Measurements from ENCODE around the gene ANKRD9. TPM values are rescaled to one million over a fixed set of nuclear protein-coding genes. Genes with fewer than 3 reads are reported as not detected.

The ANKRD9 gene
- total RNA-seq, 1 experiment from 2014 or later = 25.0 TPM

GRCh38 chr14:102499401-102500157, 10.0 kb downstream of the ANKRD9 start:
- no peak for DNase-seq (ENCODE audit: low read depth)

DNA sequence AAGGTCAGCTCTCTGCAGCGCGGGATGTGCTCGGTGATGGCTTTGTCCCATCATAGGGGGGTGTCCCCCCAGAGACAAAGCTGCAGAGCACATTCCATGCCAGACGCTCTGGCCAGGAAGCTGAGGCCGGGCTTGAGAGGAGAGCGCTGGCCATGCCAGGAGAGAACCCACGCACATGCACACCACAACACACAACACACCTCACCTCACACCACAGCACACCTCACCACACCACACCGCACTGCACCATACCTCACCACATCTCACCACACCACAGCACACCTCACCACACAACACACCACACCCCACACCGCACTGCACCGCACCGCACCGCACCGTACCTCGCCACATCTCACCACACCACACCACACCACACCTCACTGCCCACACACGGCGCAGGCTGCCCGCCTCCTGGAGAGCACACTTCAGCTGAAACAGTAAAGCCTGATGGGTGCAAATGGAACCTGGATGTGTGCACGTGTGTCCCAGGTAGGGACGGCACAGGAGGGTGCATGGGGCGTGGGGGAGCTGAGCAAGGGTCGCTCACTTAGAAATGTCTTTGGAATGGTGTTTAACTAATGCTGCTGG, 10.8 kb downstream of the ANKRD9 start:
- no peak for DNase-seq (ENCODE audit: low read depth)

DNA sequence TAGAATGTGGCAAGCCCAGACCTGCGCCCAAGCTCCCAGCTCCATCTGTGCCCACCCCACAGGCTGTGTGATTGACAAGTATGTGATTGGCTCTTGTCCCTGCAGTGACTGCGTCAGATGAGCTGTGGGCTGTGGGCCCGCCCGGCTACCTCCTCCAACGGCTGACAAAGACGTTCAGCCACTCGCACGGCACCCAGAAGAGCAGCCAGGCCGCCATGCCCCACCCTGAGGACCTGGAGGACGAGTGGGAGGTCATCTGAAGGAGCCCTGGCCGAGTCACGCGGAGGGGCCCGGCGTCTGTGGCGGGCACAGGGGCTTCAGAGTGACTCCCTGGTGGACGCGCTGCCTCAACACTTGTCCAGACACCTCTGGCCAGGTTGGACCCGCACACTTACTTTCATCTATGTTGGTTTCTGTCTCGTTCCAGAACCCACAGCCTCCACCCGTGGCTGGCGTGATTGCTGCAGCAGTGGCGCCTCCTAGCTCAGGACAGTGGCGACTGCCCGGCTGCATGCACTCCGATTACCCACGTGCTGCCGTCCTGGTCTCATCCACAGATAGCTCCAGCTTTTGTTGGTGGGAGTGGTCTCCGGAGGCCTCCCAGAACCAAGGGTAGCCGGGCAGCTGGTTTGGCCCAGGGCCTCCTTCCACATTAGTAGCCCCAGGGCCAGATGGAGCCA, 11.4 kb downstream of the ANKRD9 start:
- no peak for DNase-seq (ENCODE audit: low read depth)

GRCh38 chr14:102496958-102497744, 12.4 kb downstream of the ANKRD9 start:
- no peak for DNase-seq (ENCODE audit: low read depth)

GRCh38 chr14:102496331-102496691, 13.3 kb downstream of the ANKRD9 start:
- DNase-seq (ENCODE audit: low read depth) = no peak

DNA sequence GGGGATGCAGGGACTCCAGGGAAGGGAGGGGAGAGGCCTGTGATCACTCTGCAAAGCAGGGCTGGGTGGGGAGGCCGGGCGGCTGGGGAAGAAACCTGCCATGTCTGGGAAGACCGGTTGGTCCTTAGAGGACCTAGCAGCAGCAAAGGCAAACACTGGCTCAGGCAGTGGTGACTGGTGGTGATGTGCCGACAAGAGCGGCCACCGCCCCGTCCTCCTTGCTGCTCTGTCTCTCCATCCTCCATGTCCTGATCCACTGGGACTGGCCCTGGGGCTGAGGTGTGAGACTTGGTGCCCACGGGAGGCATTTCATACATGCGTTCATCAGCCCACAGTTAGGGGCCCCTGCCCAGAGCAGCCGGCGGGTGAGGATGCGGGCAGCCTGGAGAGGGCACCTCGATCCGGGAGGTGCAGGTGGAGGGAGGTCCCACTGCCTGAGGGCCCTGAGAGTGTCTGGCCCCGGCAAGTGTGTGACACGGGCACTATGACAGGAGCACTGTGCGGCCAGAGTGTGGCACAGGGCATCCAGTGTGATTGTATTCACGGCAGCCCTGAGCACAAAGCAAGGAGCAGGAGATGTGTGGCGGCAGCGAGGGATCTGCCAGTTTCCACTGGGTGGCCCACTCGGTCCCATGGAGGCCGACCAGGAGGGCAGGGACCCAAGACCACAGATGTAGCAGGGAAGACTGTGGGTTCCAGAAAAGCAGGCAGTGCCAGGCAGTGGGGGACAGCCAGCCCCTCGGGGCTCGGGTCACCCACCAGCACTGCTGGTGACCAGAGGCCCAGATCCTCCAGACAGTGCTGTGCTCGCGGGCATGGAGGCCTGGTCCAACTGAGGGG, 13.9 kb downstream of the ANKRD9 start:
- DNase-seq (ENCODE audit: low read depth) = no peak

DNA sequence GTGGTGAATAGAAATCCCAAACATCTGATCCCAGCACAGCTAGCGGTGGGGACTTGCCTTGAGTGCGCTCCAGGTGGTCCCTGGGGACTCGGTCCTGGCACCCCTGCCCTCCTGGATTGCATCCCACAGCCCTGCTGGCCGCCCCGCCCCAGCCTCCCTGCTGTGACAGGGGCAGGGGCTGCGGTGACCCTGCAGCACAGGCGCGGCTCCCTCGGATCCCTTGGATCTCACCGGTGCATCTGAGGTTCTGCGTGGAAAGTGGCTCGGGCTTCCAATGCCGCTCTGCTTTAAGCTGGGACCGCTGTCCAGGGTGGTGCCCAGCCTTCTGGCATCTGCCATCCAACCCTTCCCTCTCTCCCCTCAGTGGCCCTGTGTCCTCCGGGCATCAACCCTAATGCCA, 16.0 kb downstream of the ANKRD9 start:
- DNase-seq (ENCODE audit: low read depth) = no peak

DNA sequence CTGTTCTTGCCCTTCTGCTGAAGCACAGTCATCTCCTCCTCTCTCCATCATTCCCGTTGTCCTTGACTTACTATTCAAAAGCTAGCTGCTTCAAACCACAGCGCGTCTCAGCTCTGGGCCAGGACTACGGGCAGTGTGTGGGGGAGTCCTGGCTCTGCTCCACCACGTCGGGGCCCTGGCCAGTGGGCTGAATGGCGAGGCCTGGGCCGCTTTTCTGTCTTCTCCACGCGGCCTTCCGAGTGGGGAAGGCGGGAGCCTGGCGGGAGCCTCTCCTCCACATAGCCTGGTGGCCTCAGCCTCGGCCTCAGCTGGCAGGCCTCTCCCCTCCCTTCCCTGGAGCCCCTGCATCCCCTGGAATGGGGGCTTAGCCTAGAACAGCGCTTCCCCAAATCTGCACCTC, 16.5 kb downstream of the ANKRD9 start:
- no peak for DNase-seq (ENCODE audit: low read depth)

DNA sequence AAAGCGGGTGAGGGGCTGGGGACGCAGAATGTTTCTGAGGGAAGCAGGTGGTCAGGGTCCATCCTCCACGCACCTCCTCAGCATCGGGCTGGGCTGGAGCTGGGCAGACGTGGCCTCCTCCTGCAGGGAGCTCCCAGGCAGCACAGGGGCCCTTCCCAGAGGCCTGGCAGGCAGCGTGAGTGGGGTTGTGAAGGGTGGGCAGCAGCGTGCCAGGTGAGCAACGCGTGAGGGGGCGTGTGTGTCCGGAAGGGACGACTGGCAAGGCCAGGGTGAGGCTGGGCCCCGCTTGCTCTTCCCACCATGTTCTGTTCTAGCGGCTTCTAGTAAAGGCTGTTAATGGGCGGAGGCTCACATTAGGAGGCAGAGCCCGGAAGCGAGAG, 17.1 kb downstream of the ANKRD9 start:
- no peak for DNase-seq (ENCODE audit: low read depth)

GRCh38 chr14:102491786-102492530, 17.6 kb downstream of the ANKRD9 start:
- no peak for DNase-seq (ENCODE audit: low read depth)

DNA sequence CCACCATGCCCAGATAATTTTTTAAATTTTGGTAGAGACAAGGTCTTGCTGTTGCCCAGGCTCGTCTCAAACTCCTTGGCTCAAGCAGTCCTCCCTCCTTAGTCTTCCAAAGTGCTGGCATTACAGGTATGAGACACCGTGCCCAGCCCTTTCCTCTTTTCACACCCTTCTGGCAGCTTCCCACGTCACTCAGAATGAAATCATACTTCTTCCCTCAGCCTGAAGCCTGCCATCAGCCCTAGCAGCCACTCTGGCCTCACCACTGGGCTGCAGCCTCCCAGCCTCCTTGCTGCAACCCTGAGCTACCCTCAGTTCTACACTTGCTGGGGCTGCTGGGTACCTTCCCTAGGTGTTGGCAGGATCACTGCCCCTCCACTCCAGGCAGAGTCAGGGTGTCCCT, 18.2 kb downstream of the ANKRD9 start:
- DNase-seq (ENCODE audit: low read depth) = no peak

DNA sequence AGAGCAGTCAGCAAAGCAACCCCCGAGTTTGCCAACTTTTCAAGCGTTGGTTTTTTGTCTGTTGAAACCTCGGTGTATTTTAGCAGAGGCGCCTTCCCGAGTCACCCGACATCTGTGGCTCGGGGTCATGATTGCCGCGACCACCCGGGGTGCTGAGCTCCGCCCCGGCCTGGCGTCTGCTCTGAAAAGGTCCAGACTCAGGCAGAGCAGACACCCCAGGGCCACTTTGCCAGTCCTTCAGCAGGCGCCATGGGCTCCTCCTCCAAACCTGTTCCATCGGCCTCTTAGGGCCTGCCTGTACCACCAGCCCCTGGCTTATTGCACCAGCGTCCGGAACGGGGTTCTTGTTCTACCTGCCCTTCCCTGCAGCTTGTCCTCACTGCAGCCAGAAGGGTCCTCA, 19.1 kb downstream of the ANKRD9 start:
- DNase-seq (ENCODE audit: low read depth) = no peak

DNA sequence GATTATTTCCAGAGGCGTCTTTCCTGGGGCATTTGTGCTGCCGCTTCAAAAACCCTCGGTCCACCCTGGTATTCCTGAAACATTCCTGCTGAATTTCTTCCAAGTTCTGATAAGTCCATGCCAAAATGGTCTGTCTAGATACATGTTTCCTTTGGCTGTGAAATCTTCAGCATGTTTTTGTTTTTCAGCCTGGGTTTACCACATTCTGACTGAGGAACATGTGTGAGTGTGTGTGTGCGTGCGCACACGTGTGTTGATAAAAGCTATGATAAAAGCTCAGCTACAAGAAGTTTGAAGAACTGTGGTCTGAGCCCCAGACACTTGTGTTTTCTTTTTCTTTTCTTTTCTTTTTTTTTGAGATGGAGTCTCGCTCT, 22.4 kb downstream of the ANKRD9 start:
- no peak for DNase-seq (ENCODE audit: low read depth)

- no peak for DNase-seq (ENCODE audit: low read depth)
Observed at GRCh38 chr14:102486513-102487203, 22.9 kb downstream of the ANKRD9 start.

GRCh38 chr14:102485693-102486512, 23.7 kb downstream of the ANKRD9 start:
- no peak for DNase-seq (ENCODE audit: low read depth)

DNA sequence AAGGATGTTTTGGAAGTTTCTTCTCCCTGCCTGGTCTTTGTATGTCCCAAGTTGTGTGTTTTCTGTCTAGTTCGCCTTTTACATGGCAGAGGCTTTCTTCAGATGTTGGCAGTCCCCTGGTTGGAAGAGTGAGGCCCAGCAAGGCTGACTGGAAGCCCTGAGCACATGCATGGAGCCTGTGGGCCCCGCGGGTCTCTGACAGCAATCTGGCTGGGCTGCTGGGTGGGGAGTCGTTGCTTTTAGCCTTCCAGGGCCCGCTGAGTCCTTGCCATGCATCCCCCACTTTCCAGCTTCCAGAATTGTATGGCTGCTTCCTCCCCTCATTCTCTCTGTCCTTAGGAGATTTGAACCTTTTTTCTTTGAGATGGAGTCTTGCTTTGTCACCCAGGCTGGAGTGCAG, 25.3 kb downstream of the ANKRD9 start:
- no peak for DNase-seq (ENCODE audit: low read depth)

- DNase-seq (ENCODE audit: low read depth) = peak; percentile 68
Observed at GRCh38 chr14:102481791-102482238, 27.8 kb downstream of the ANKRD9 start.

DNA sequence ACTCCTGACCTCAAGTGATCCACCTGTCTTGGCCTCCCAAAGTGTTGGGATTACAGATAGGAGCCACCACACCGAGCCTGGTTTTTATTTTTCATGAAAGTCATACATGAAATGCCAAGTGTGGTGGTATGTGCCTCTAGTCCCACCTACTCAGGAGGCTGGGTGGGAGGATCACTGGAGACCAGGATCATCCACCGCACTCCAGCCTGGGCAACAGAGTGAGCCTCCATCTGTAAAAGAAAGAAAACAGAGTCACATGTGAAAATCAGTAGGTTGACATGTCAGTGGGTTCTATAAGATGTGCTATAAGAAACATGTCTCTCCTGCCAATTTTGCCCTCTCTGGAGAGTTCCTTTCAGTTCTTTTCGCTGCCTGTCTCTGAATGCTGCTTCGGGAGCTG, 28.2 kb downstream of the ANKRD9 start:
- DNase-seq (ENCODE audit: low read depth) = no peak

DNA sequence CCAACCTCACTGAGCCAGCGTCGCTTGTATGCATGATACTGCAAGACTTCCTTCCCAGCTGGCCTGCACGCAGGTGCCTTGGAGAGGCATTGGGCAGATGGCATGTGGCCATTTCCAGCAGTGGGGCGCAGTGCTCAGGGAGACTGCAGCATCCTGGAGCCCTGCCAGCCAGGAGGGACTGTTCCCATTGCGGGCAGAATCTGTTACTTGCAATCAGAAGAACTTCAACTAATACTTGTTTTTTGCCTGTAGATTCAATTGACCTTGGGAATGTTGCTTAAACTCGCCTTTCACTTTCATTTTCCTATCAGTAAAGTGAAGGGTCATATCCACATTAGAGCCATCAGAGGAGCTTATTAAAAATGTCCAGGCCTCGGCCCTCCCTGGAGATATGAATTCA, 29.8 kb downstream of the ANKRD9 start:
- no peak for DNase-seq (ENCODE audit: low read depth)

Measured in Daoy (cell line).